Panc1 (cell line): ENCODE results near the gene RORC.

ENCODE experiments used
- CTCF ChIP-seq: fragments of 450-650 bp; IDR thresholded peaks from 2 replicates; pipeline ENCODE4 v1.5.1; 2017; ENCODE audit warnings: mild to moderate bottlenecking
- POLR2AphosphoS5 ChIP-seq: IDR thresholded peaks from 2 replicates; pipeline ENCODE4 v1.6.1; 2012; ENCODE audit warnings: mild to moderate bottlenecking, low read depth, low read length, moderate library complexity
- REST ChIP-seq, 2 experiments: IDR thresholded peaks; 2 replicates each; pipeline ENCODE4 v1.6.1; 2011 to 2012; ENCODE audit warnings: low read depth in 2 of 2, control low read depth in 1 of 2, low read length in 1 of 2, mild to moderate bottlenecking in 1 of 2, moderate library complexity in 1 of 2; ENCODE audit not compliant: insufficient read depth in 1 of 2
- SIN3A ChIP-seq: IDR thresholded peaks from 2 replicates; pipeline ENCODE4 v1.6.1; 2012; ENCODE audit warnings: low read depth, mild to moderate bottlenecking, low read length, moderate library complexity, borderline replicate concordance; ENCODE audit not compliant: insufficient read depth
- TCF7L2 ChIP-seq: IDR thresholded peaks from 2 replicates; pipeline ENCODE4 v1.6.1; 2011; ENCODE audit warnings: mild to moderate bottlenecking, low read depth, low read length, inconsistent platforms

GRCh38 chr1:151830055-151830454 lies 1.5 kb downstream of the RORC start:
- TF ChIP-seq CTCF: no peak
- TF ChIP-seq POLR2AphosphoS5: no peak
- no peak for TF ChIP-seq REST (IDR thresholded peaks at IDR 0.05; ENCODE audit: insufficient read depth in 1 of 2, low read depth in 2 of 2, low read length in 1 of 2)
- TF ChIP-seq SIN3A: no peak
- TF ChIP-seq TCF7L2: no peak
